GM12892 (cell line): ENCODE data around the gene NRCAM.

ENCODE experiments used
- POLR2A ChIP-seq: IDR thresholded peaks from 2 replicates; pipeline ENCODE4 v1.6.1; 2011; ENCODE audit warnings: low read depth, low read length, control low read depth
- POLR2AphosphoS5 ChIP-seq: IDR thresholded peaks from 2 replicates; pipeline ENCODE4 v1.6.1; 2011; ENCODE audit warnings: low read depth, low read length, control low read depth
- TAF1 ChIP-seq: IDR thresholded peaks from 2 replicates; pipeline ENCODE4 v1.6.1; 2011; ENCODE audit warnings: low read depth, mild to moderate bottlenecking, control low read depth, low read length, borderline replicate concordance

- no peak for TF ChIP-seq TAF1
- no peak for TF ChIP-seq POLR2A
- no peak for TF ChIP-seq POLR2AphosphoS5
These were observed 348.1 kb downstream of the NRCAM start for GRCh38 chr7:108108131-108108530.
